B cell (primary cell): ENCODE results near the gene JAK3. TPM values are rescaled to one million over a fixed set of nuclear protein-coding genes. Genes with fewer than 3 reads are reported as not detected.

Experiments used
- ATAC-seq: fragments of 200-7000 bp; cut with Tn5 transposase; one replicate; pipeline ENCODE4 v1.10.0; 2021; ENCODE audit warnings: low read depth, mild to moderate bottlenecking, moderate number of reproducible peaks, moderate library complexity
- CTCF ChIA-PET: fragments of 350-600 bp; sonication (Branson Sonifier 250); formaldehyde crosslinking; loops from one replicate; lab custom pipeline; 2021; ENCODE audit warnings: antibody characterized with exemption, inconsistent platforms; lab: Charles Lee
- POLR2A ChIA-PET: fragments of 350-600 bp; sonication (Branson Sonifier 250); formaldehyde crosslinking; loops from one replicate; lab custom pipeline; 2021; ENCODE audit warnings: antibody characterized with exemption; lab: Charles Lee
- DNase-seq: peaks from one replicate; pipeline ENCODE4 v3.0.0; 2013
- H2AFZ ChIP-seq: 2 replicates; pipeline ENCODE4 v1.6.1; 2012; ENCODE audit warnings: mild to moderate bottlenecking, low read depth, low read length; ENCODE audit not compliant: insufficient read depth, poor library complexity, severe bottlenecking
- H3K27ac ChIP-seq, 2 donors: 1 replicate in 1 of 2; 2 replicates in 1 of 2; pipeline ENCODE4 v1.5.1; 2012 to 2013; ENCODE audit warnings: low read length in 2 of 2, mild to moderate bottlenecking in 2 of 2, moderate library complexity in 1 of 2
- H3K27me3 ChIP-seq, 4 experiments: fragments of 200-600 bp in 1 of 4; sonication (generic) in 1 of 4; replicated peaks in 1 of 4; 1 replicate in 2 of 4; 2 replicates in 2 of 4; pipeline versions ENCODE4 v1.6.1 to v1.7.0; 2013 to 2016; ENCODE audit warnings: low read length in 3 of 4, mild to moderate bottlenecking in 2 of 4, mixed read lengths in 1 of 4, moderate library complexity in 1 of 4; ENCODE audit not compliant: insufficient read depth in 4 of 4, control insufficient read depth in 3 of 4; ENCODE audit errors: control extremely low read depth in 1 of 4
- H3K36me3 ChIP-seq, 2 experiments: replicated peaks in 1 of 2; 1 replicate in 1 of 2; 2 replicates in 1 of 2; pipeline versions ENCODE4 v1.6.1 to v1.7.1; 2013; ENCODE audit warnings: low read length in 1 of 2; ENCODE audit not compliant: insufficient read depth in 2 of 2, control insufficient read depth in 1 of 2; ENCODE audit errors: control extremely low read depth in 1 of 2, extremely low read depth in 1 of 2
- H3K4me1 ChIP-seq, 2 donors: fragments of 200-600 bp in 1 of 2; sonication (generic) in 1 of 2; 1 replicate in 1 of 2; 2 replicates in 1 of 2; pipeline versions ENCODE4 v1.5.1 to v1.6.1; 2013 to 2017; ENCODE audit warnings: low read length in 2 of 2; ENCODE audit not compliant: control insufficient read depth in 2 of 2, insufficient read depth in 2 of 2
- H3K4me2 ChIP-seq: replicated peaks from 2 replicates; pipeline ENCODE3; 2012; ENCODE audit warnings: mild to moderate bottlenecking, low read depth, low read length; ENCODE audit not compliant: poor library complexity, severe bottlenecking
- H3K4me3 ChIP-seq, 5 experiments: fragments of 200-600 bp in 1 of 5; sonication (generic) in 1 of 5; 1 replicate in 3 of 5; 2 replicates in 2 of 5; pipeline versions ENCODE4 v1.5.1 to v1.7.0; 2011 to 2016; ENCODE audit warnings: low read length in 4 of 5, mild to moderate bottlenecking in 4 of 5, low read depth in 2 of 5, control low read depth in 1 of 5, moderate library complexity in 1 of 5; ENCODE audit not compliant: insufficient read depth in 1 of 5; ENCODE audit errors: control extremely low read depth in 1 of 5, extremely low read depth in 1 of 5
- H3K79me2 ChIP-seq: fragments of 200-600 bp; sonication (generic); one replicate; pipeline ENCODE4 v1.6.0; 2016; ENCODE audit warnings: low read length; ENCODE audit not compliant: control insufficient read depth, insufficient read depth
- H3K9ac ChIP-seq: fragments of 200-600 bp; sonication (generic); 2 replicates; pipeline ENCODE4 v1.6.1; 2017; ENCODE audit warnings: mild to moderate bottlenecking, low read length, moderate library complexity
- H3K9me3 ChIP-seq, 3 donors: one replicate each; pipeline versions ENCODE4 v1.6.1 to v1.7.1; 2013; ENCODE audit warnings: low read length in 2 of 3; ENCODE audit not compliant: control insufficient read depth in 2 of 3, insufficient read depth in 1 of 3; ENCODE audit errors: control extremely low read depth in 1 of 3
- H4K20me1 ChIP-seq: 2 replicates; pipeline ENCODE4 v1.6.0; 2012; ENCODE audit warnings: mild to moderate bottlenecking, low read length; ENCODE audit not compliant: insufficient read depth, control insufficient read depth, poor library complexity, severe bottlenecking
- H3K27ac Mint-ChIP-seq: one replicate; pipeline ENCODE4 v1.8.0; 2021; ENCODE audit warnings: mixed read lengths
- H3K27me3 Mint-ChIP-seq: one replicate; pipeline ENCODE4 v1.8.0; 2021; ENCODE audit warnings: mixed read lengths
- H3K4me1 Mint-ChIP-seq: one replicate; pipeline ENCODE4 v1.8.0; 2021; ENCODE audit warnings: mixed read lengths
- H3K4me3 Mint-ChIP-seq: one replicate; pipeline ENCODE4 v1.8.0; 2021; ENCODE audit warnings: mixed read lengths
- H3K9me3 Mint-ChIP-seq: one replicate; pipeline ENCODE4 v1.8.0; 2022; ENCODE audit warnings: mixed read lengths; ENCODE audit not compliant: insufficient read depth
- CTCF ChIP-seq: fragments of 200-600 bp; IDR thresholded peaks from one replicate; pipeline ENCODE4 v1.8.0; 2022; ENCODE audit warnings: antibody characterized with exemption, mild to moderate bottlenecking
- EZH2 ChIP-seq: IDR thresholded peaks from 2 replicates; pipeline ENCODE4 v1.6.1; 2012; ENCODE audit warnings: borderline replicate concordance, low read depth, mild to moderate bottlenecking, moderate library complexity, low read length; ENCODE audit not compliant: insufficient read depth, poor library complexity, severe bottlenecking
- WGBS: methylation state at CpG from one replicate; pipeline ENCODE4 v1.1.5; 2013; ENCODE audit warnings: missing lambda C conversion rate; ENCODE audit not compliant: insufficient coverage; 5-methylcytosine and 5-hydroxymethylcytosine counted together
- intact Hi-C: fragments of 100-400 bp; cut with micrococcal nuclease; formaldehyde crosslinking; loops from one replicate; pipeline ENCODE4 v1.10.0; 2022
- polyA plus RNA-seq: library from polyadenylated mRNA; depleted of rRNA; stranded (reverse); fragments of >200 nt; gene quantifications from 2 replicates; pipeline ENCODE4 v1.2.3, GENCODE V29; 2012
- total RNA-seq, 2 donors: library from RNA; stranded (reverse); fragments of 120-200 nt in 1 of 2; gene quantifications; 1 replicate in 1 of 2; 2 replicates in 1 of 2; pipeline versions ENCODE4 v1.2.3 to v1.2.4, GENCODE V29; 2013 to 2022

The JAK3 gene
- total and polyA plus RNA-seq, 2 donors (not counting 1 experiment from before 2014, with no cell fraction given) = 102 to 143 TPM

GRCh38 chr19:17775991-17776803, 71.6 kb downstream of the JAK3 start:
- Histone ChIP-seq H3K4me3 (peak overlapping the region in 3 of 5 experiments; percentile 2 to 22 (median 16)), H3K79me2 (peaks cover 37% of the 10 kb centered on the region), H3K9me3 (no peaks in the 10 kb centered on the region), H4K20me1 (peaks cover 23% of the 10 kb centered on the region), H2AFZ (no peak overlapping the region), H3K4me2 (peak overlapping the region; percentile 78), H3K9ac (peak overlapping the region; percentile 33), H3K36me3 (peaks cover 3 to 48% of the 10 kb centered on the region in 2 experiments), H3K4me1 (peaks cover 42 to 49% of the 10 kb centered on the region in 2 donors), H3K27me3 (no peaks in the 10 kb centered on the region), H3K27ac (peak overlapping the region; percentile 90)
- Mint-ChIP-seq H3K9me3 (no peaks in the 10 kb centered on the region), H3K4me3 (peak overlapping the region; percentile 88), H3K27ac (peak overlapping the region; percentile 100), H3K27me3 (no peaks in the 10 kb centered on the region), H3K4me1 (peaks cover 41% of the 10 kb centered on the region)
- ATAC-seq (peak; percentile 88), DNase-seq (peak; percentile 95)
- TF ChIP-seq EZH2 (no peak), CTCF (no peak)
- POLR2A ChIA-PET = interaction anchor here (0.6 to 3.3 kb wide), 10 partner anchors 19 to 156 kb away, joined by 3 to 18 read pairs (median 4); partner anchors contain the start of genes FCHO1, JAK3 and RPL18A
- CTCF ChIA-PET = interaction anchor here (0.9 to 5.3 kb wide), 16 partner anchors 8 to 220 kb away, joined by 3 to 51 read pairs (median 8); partner anchors contain the start of genes B3GNT3, CCDC124, FCHO1 and JAK3
- 42% methylated on average over 21 of the region's 27 CpGs for WGBS
- intact Hi-C loops = loop anchor here (1.0 kb wide), 5 partner anchors 11 to 57 kb away; partner anchors contain the start of genes FCHO1 and MAP1S
